Fibroblast of pulmonary artery (primary cell): ENCODE measurements around the gene ZNF106.

ENCODE experiments used
- DNase-seq: peaks from one replicate; pipeline ENCODE4 v3.0.0-alpha.2; 2010; ENCODE audit warnings: low read depth
- H3K4me3 ChIP-seq: replicated peaks from 2 replicates; pipeline ENCODE4 v1.5.1; 2011; ENCODE audit warnings: low read depth, mild to moderate bottlenecking, control low read depth, low read length, moderate library complexity
- TF ChIP-seq, protein P1 (sequence below): IDR thresholded peaks from 2 replicates; pipeline ENCODE4 v1.5.1; 2011; ENCODE audit warnings: mild to moderate bottlenecking, control low read depth, low read length, inconsistent platforms; ENCODE audit errors: missing control alignments

The ZNF106 gene

GRCh38 chr15:42508263-42508690, 17.3 kb upstream of the ZNF106 start:
- peak; percentile 81 for DNase-seq
- no peak overlapping the region for H3K4me3 ChIP-seq
- TF ChIP-seq, protein P1, sequence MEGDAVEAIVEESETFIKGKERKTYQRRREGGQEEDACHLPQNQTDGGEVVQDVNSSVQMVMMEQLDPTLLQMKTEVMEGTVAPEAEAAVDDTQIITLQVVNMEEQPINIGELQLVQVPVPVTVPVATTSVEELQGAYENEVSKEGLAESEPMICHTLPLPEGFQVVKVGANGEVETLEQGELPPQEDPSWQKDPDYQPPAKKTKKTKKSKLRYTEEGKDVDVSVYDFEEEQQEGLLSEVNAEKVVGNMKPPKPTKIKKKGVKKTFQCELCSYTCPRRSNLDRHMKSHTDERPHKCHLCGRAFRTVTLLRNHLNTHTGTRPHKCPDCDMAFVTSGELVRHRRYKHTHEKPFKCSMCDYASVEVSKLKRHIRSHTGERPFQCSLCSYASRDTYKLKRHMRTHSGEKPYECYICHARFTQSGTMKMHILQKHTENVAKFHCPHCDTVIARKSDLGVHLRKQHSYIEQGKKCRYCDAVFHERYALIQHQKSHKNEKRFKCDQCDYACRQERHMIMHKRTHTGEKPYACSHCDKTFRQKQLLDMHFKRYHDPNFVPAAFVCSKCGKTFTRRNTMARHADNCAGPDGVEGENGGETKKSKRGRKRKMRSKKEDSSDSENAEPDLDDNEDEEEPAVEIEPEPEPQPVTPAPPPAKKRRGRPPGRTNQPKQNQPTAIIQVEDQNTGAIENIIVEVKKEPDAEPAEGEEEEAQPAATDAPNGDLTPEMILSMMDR, result no peak

GRCh38 chr15:42507514-42507913, 16.6 kb upstream of the ZNF106 start:
- no peak overlapping the region for H3K4me3 ChIP-seq
- TF ChIP-seq, protein P1, result no peak
- DNase-seq, result no peak

DNA sequence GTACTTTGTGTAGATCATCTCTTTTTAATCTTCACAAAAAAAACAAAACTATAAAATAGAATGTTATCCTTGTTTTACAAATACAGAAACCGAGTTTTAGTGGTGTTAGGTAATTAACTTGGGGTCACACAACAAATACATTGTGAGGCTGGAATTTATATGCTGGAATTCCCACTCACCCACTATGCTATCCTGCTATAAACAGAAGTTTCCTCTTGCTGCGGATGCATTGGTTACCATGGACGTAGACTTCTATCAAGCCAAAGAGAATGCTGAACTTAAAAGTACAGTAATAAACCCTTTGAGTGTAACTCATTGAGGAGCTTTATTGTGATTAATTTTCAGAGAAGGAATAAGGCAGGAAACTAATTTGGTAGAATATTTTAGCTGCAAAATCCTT, 13.7 kb upstream of the ZNF106 start:
- DNase-seq, result no peak

DNA sequence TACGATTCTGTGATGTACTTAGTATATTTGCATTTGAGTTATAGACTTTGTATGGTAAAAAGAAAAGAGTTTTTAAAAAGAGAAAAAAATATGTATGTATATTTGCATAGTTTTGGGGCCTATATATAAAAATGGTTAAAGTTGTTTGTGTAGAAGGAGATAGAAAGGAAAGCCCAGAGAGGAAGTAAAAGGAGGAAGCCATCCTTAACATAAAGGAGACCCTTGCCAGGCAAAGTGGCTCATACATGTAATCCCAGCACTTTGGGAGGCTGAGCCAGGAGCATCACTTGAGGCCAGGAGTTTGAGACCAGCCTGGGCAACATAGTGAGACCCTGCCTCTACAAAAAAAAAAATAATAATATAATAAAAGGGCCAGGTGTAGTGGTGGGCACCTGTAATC, 12.9 kb upstream of the ZNF106 start:
- TF ChIP-seq, protein P1, result no peak
- H3K4me3 ChIP-seq, result no peak overlapping the region
- DNase-seq, result no peak

More for the DNA sequence above, 13.7 kb upstream of the ZNF106 start:
- H3K4me3 ChIP-seq, result no peak overlapping the region
- TF ChIP-seq, protein P1, result no peak

GRCh38 chr15:42502477-42502876, 11.5 kb upstream of the ZNF106 start:
- no peak overlapping the region for H3K4me3 ChIP-seq
- TF ChIP-seq, protein P1, result no peak
- DNase-seq, result no peak

GRCh38 chr15:42499858-42500609, 9.1 kb upstream of the ZNF106 start:
- DNase-seq, result peak; percentile 39

More at GRCh38 chr15:42499858-42500609, 9.1 kb upstream of the ZNF106 start:
- TF ChIP-seq, protein P1, result no peak
- H3K4me3 ChIP-seq, result no peak overlapping the region
